ENCODE measurements around the gene BMAL1. TPM values are rescaled to one million over a fixed set of nuclear protein-coding genes. Genes with fewer than 3 reads are reported as not detected.

BMAL1 gene
- total RNA-seq, 4 donors from 2014 or later: 19.4 to 87.5 (median 39.7) TPM

DNA sequence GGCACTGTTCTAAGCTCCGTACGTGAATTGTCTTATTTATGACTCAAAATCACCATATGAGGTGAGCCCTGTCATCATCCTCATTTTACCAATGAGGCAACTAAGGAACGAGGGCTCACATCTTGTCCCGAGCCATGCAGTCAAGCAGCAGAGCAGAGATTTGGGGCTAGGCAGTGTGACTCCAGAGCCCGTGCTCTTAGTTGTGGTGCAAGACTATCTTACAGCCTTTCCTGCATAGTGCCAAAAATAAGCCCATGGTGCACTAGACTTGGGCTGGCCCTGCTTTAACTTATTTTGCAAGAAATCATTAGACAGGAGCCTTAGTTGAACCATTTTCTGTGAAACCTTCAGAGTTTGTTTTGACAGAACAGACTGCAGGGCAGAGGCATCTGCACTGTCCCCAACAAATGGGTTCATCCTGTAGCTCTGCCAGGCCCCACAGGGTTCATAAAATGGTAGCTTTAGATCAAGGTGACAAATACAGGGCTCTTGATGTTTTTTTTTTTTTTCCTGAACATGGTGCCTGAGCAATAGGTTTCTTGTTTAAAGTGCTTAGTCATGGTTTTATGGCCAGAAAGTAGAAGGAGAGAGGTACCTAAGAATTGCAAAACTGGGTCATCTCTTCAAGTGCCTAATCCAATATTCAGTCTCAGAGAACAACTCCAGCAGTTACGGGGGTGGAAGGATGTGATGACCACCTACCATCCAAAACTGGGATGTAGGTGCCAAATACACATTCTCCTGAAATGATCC is 56.6 kb downstream of the BMAL1 start:
- Histone ChIP-seq H3K4me3 (no peak overlapping the region), H3K27ac (peak overlapping the region in 2 of 4 donors; percentile 59 to 85), H3K9me3 (no peaks in the 10 kb centered on the region), H3K4me1 (peaks cover 3 to 39% (median 11%) of the 10 kb centered on the region in 4 donors), H3K36me3 (no peaks in the 10 kb centered on the region), H3K27me3 (no peaks in the 10 kb centered on the region)
- TF ChIP-seq, protein P1, sequence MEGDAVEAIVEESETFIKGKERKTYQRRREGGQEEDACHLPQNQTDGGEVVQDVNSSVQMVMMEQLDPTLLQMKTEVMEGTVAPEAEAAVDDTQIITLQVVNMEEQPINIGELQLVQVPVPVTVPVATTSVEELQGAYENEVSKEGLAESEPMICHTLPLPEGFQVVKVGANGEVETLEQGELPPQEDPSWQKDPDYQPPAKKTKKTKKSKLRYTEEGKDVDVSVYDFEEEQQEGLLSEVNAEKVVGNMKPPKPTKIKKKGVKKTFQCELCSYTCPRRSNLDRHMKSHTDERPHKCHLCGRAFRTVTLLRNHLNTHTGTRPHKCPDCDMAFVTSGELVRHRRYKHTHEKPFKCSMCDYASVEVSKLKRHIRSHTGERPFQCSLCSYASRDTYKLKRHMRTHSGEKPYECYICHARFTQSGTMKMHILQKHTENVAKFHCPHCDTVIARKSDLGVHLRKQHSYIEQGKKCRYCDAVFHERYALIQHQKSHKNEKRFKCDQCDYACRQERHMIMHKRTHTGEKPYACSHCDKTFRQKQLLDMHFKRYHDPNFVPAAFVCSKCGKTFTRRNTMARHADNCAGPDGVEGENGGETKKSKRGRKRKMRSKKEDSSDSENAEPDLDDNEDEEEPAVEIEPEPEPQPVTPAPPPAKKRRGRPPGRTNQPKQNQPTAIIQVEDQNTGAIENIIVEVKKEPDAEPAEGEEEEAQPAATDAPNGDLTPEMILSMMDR (IDR thresholded peaks at IDR 0.05): no peak
- TF ChIP-seq POLR2A (IDR thresholded peaks at IDR 0.05): no peak
- no peak for DNase-seq

DNA sequence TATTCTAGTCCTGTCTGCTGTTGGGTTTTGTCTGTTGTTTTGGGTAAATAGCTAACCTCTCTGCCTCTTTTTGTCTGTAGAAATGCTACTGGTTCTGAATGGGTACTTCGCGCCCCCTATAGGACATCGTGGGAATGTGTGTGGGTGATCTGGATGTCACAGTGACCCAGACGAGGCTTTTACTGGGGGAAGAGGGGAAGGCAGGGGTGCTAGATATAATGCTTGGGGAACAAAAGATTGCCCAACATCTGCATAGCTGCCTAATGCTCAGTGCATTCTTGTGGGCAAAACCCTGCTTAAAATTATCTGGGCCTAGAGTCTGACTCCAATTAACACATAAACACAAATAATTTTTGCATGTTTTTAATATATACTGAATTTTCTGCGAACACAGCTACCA is 57.7 kb downstream of the BMAL1 start:
- H3K9me3 ChIP-seq: no peaks in the 10 kb centered on the region
- H3K36me3 ChIP-seq: no peaks in the 10 kb centered on the region
- TF ChIP-seq, protein P1 (IDR thresholded peaks at IDR 0.05): peak; percentile 53 to 86 (median 76)
- no peak for TF ChIP-seq POLR2A (IDR thresholded peaks at IDR 0.05)
- DNase-seq: peak in 2 of 3 donors; percentile 70 to 87
- H3K27me3 ChIP-seq: no peaks in the 10 kb centered on the region
- no peak overlapping the region for H3K4me3 ChIP-seq
- peaks cover 3 to 36% (median 11%) of the 10 kb centered on the region in 4 donors for H3K4me1 ChIP-seq
- H3K27ac ChIP-seq: peak overlapping the region in 1 of 4 donors; percentile 28

DNA sequence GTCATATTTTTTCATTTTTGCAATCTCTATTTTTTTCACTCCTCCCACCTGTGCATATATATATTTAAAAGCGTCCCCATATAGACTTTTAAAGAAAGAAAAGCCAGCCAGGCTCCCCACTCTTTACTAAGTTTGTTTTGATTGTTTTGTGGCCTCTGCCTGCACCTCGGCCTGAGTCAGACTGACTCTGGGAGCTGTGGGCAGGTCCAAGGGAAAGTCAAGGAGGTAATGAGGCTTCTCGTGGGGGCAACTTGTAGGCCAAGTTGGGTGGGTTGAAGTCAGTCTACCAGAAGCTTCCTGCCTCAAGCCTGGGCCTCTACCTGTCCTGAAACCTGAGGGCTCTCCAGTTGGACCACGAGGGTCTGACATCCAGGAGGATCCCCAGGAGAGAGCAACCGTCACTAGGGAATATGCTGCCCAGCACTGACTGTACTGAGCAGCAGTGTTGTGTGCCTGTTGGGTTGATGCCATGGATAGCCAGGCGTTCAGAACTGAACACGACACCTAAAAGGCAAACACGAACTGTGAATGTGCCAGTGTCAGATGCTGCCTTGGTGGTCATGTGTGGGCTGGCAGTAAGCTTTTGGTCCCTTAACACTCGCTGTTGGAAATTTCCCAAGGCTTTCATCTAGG is 58.8 kb downstream of the BMAL1 start:
- H3K4me1 ChIP-seq: peaks cover 3 to 36% (median 11%) of the 10 kb centered on the region in 4 donors

DNA sequence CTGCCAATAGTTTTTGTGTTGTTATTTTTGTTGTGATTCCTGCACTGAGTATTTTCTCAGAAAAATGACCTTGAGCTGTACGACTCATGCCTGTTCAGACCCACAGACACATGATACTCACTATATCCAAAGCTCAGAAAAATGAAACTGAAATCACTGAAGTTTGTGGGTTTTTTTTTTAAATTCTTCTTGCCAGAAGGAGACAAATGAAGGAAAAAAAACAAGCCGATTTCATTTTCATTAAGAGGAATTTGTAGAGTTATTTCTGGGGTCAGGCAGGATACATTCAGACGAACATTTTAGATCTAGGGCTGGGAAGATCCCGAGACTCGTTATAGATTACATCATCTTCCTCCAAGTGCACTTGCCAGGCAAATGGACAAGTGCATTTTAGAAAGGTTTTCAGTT is 60.4 kb downstream of the BMAL1 start:
- Histone ChIP-seq H3K4me3 (peak overlapping the region in 1 of 4 donors; percentile 1), H3K27ac (no peak overlapping the region)
- DNase-seq: no peak

More for the DNA sequence above, 58.8 kb downstream of the BMAL1 start:
- Histone ChIP-seq H3K4me3 (no peak overlapping the region), H3K27me3 (no peaks in the 10 kb centered on the region), H3K36me3 (no peaks in the 10 kb centered on the region), H3K9me3 (no peaks in the 10 kb centered on the region), H3K27ac (no peak overlapping the region)
- DNase-seq: no peak
- no peak for TF ChIP-seq POLR2A (IDR thresholded peaks at IDR 0.05)
- TF ChIP-seq, protein P1 (IDR thresholded peaks at IDR 0.05): no peak

DNA sequence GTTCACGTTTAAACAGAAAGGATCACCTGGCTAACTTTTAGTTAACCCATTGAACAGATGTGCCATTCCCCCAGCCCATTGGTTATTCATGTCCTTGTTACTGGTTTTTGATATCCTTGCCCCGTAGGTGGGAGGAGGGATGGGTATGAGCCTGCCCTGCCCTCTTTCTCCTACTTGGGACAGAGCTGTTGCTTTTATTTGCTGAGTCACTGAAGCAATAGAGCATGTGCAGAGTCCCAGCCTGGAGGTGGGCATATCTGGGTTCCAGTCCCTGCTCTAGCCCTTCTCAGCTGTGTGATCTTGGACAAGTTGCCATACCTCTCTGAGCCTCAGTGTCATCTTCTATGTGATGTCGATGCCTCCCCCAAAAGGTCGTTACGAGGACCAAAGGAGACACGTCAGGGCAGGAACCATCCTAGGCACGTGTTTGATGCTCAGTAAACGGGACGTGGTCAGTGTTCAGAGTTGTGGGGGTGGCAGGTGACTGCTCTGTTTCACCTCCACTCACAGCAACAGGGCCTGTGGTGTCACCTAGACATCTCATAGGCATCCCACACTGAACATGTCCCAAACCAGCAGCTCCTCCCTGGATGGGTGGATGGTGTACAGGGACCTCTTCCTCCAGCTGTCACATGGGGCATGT is 61.0 kb downstream of the BMAL1 start:
- peaks cover 3 to 25% (median 11%) of the 10 kb centered on the region in 4 donors for H3K4me1 ChIP-seq

More for the DNA sequence above, 60.4 kb downstream of the BMAL1 start:
- no peak for TF ChIP-seq POLR2A (IDR thresholded peaks at IDR 0.05)
- TF ChIP-seq, protein P1 (IDR thresholded peaks at IDR 0.05): no peak
- Histone ChIP-seq H3K4me1 (peaks cover 3 to 31% (median 11%) of the 10 kb centered on the region in 4 donors), H3K27me3 (no peaks in the 10 kb centered on the region), H3K9me3 (no peaks in the 10 kb centered on the region), H3K36me3 (no peaks in the 10 kb centered on the region)

More for the DNA sequence above, 61.0 kb downstream of the BMAL1 start:
- TF ChIP-seq, protein P1 (IDR thresholded peaks at IDR 0.05): no peak
- no peak for TF ChIP-seq POLR2A (IDR thresholded peaks at IDR 0.05)
- H3K27me3 ChIP-seq: no peaks in the 10 kb centered on the region
- peak overlapping the region in 1 of 4 donors; percentile 1 for H3K4me3 ChIP-seq
- H3K36me3 ChIP-seq: no peaks in the 10 kb centered on the region
- H3K27ac ChIP-seq: no peak overlapping the region
- H3K9me3 ChIP-seq: no peaks in the 10 kb centered on the region
- no peak for DNase-seq

Measured in Peyer's patch (tissue), 4 donors.